HG03135 (cell line): ENCODE data around the gene EGLN3.

Source experiments
- ATAC-seq: cut with Tn5 transposase; IDR thresholded peaks from one replicate; pipeline ENCODE4 v1.9.1; 2021; ENCODE audit warnings: mild to moderate bottlenecking, moderate library complexity; ENCODE audit not compliant: unreplicated experiment

Gene EGLN3

DNA sequence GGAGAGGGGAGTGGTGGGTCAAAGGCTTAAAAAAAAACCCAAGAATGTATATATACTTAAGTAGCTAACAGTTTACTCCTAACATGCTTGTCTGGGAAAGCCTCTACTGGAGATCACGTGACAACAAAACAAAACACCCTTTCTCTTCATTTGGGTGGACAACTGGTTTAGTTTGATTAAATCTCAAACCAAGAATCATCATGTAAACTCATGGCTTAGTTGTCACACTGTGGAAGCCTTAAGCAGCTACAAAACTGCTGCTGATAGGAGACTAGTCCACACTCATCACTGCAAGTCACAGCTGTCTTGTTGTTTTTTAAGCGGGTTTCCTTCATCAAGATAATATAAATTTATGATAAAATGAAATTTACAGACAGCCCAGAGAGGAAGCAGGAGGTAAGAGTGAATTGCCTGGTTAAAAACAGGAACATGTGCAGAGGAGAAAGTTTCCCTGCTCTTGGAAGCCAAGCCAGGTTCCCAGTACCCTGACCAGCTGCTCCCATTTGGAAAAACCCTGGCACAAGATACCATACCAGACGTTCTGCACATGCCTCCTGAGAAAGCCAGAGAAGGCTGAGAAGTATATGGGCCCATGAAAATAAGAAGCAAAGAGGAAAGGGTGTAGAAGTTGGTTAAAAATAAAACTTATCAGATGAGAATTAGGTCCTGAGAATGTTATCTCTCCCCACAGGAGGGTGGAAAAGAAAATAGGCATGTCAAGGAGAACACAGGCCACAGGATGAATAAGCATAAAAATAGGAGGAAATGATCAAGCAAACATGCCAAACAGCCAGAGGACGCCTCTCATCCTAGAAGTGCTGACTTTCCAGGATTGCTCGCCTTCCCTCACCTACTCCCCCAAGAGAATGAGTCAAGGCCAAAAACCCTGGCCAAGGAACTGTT is 34.0 kb downstream of the EGLN3 start:
- ATAC-seq: no peak

GRCh38 chr14:33915682-33916081 is 35.2 kb downstream of the EGLN3 start:
- no peak for ATAC-seq

DNA sequence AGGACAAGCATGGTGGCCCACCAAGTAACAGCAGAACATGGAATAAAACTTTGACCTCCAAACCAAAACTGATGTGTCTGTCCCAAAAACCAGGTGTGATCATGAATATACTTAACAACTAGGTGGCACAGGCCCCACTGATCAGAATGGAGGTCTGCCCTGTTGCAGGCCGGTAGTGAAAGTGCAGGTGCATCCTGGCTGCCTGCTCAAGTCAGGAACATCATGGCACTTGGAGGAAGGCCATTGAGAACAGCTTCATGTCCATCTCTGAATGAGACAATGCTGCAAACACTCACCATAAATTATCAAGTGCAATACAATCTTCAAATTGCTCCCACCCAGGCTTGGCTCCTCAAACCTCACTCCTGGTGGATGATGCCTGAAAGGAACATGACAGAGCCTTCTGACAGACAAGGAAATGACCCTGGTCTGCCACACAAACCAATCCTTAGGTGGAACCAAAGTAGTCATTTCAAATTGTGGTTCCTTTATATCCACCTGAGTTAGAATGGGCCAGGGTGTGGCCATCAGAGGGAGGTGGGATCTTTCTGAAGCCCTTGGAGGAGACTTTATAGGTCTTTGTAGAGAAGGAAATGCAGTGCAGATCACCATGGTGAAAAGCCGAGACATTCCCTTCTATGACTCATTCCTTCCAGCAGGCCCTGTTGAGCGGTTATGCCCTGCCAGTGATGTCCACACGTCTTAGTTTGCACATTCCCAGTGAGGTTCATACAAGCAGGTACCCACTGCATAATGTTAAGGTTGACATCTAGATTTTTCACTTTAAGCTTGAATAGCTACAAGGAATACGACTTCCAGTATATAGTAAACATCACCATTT is 36.0 kb downstream of the EGLN3 start:
- ATAC-seq: no peak

DNA sequence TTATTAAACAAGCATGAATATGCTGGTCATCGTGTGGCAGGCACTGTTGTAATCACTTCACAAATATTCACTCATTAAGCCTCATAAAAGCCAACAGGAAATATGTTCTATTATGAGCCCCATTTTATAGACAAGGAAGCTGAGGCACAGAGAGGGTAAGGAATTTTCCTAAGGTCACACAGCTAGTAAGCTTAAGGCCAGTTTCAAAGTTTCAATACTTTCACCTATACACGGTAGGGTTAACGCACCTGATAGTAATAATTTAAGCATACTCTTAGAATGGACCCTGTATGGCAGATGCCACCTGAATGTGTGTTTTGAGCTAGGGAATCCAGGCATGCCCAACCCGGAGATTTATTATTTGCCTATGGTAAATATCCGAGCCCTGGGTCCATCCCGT is 39.8 kb downstream of the EGLN3 start:
- no peak for ATAC-seq

DNA sequence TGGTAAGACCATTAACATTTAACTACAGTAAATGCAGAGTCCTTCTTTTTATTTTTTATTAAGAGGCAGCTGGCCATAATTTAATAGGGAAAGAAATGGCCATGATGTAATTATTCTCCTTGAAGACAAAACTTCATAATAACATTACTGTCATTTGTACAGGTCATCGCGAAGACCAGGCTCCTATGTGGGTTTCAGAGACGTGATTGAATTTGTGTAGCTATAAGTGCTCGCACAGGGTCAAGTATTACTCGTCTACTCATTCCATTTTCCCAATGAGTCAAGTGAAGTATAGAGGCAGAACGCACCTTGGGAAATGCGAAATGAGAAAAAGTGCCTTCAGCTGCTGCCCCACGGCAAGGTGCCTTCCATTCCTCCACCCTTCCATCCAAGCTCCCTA is 40.4 kb downstream of the EGLN3 start:
- no peak for ATAC-seq

GRCh38 chr14:33909380-33910084 is 41.3 kb downstream of the EGLN3 start:
- no peak for ATAC-seq

DNA sequence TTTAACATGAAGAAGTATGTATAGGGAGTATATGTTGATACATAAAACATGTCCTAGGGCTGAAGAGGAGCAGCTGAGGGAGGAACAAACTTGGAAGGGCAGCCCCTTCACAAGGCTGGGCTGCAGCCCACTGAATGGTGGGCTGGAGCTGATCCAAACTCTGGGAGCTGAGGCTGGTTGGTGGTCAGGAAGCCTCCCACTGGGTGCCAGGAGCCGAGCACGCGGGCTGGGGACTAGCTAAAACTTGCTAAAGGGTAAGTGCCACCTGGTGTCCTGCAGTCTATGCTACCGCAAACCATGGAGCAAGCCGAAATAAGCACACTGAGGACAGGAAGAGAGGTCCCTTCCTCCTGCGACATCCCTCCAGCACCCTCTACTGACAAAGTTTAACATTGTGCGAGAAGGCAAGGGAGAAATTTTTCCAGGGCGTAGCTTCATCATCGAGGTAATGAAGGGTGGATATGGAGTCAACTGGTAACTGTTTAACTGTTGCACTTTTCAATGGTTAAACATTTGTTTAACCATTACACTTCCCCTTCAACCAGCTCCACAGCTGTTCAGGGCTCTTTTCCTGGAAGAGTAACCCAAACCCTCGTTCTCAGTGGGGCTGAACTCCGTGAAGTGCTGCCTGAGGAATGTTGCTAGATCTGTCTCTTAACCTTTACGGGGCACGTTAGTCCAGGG is 42.2 kb downstream of the EGLN3 start:
- ATAC-seq: no peak

GRCh38 chr14:33906968-33907367 is 43.9 kb downstream of the EGLN3 start:
- ATAC-seq: no peak

DNA sequence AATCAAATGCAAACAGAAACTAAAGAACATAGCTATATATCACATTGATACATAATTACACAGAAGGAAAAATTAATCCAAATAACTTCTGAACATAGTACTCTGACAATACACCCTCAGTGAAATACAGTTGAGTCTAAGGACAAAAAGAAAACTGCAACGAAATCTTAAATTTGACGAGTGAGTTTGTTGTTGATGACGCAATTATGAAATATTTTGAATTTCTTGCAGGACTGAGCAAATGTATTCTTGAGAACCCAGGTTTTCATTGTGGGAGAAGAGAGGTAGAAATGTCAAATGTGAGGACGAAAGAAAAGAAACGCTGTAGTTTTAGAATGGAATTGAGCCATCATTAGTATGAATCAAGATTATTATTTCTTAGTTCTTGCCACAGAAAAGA is 46.3 kb downstream of the EGLN3 start:
- no peak for ATAC-seq

DNA sequence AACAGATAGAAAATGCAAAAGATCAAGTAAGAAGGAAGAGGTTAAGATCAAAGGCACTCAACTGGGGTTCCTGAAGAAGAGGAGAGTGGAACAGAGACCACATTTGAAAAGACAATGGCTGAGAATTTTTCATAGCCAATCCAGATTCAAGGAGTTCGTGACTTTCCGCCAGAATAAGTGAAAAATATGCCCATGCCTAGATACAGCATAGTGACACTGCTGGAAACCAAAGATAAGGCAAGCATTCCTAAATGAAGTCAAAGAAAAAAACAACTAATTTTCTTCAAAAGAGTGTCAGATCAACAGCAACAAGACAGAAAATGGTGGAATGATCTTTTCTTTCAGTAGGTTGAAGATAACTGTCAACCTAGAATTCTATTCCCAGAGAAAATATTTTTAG is 47.5 kb downstream of the EGLN3 start:
- no peak for ATAC-seq

DNA sequence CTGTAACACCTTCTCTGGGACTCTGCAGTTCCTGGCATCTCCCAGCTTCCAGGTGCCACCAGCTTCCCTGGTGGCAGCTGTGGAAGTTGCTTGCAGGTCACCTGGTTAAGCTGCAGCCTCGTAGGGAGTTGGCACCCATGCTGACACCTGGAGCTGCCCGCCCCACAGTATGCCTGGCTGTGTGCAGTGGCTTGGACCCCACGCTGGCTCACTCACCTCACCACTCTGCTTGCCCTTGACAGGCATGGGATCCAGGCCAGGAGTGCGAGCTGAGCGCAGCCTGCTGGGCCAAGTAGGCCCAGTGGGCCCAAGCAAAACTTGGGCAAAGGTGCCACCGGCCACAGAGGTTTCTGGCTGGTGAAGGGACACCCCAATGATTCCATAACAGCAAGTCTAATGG is 48.5 kb downstream of the EGLN3 start:
- ATAC-seq: no peak

- ATAC-seq: no peak
These were observed 49.3 kb downstream of the EGLN3 start for GRCh38 chr14:33901426-33902155.

DNA sequence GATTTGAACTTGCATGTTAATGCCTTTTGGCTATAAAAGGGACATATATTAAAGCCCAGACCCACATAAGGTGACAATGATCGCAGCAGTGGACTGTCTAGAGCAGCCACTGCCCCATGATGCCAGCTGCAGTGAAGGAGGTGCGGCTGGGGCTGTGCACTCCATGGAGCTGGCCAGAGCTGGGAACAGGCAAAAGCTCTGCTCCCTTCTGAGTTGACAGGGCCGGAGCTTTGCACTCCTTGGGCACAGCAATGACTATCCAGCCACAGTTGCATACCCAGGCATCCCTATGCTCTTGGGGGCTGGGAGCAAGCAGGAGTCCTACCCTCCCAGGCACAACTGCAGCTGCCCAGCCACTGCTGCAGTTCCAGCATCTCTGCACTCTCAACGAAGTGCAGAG is 50.2 kb downstream of the EGLN3 start:
- ATAC-seq: no peak

GRCh38 chr14:33899723-33900341 is 51.0 kb downstream of the EGLN3 start:
- ATAC-seq: no peak

- ATAC-seq: no peak
These were observed 52.9 kb downstream of the EGLN3 start for GRCh38 chr14:33897878-33898535.

DNA sequence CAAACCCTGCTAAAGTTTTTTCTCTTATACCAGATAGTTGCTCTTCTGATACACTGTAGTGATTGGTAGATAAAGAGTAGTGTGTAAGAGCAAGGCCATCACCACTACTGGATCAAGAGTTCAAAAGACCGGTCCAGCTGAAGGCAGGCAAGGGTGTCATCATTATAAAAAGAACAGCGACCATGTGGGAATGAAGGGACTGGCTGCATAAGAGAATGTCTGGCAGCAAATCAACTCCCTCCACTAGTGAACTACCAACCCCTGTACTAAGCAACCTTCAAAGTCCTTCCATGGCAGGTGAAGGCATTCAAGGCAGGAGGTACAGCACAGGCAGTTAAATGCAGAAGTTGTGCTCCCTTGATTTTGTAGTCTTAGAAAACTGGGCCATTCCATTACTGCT is 53.5 kb downstream of the EGLN3 start:
- no peak for ATAC-seq

GRCh38 chr14:33894339-33894738 is 56.5 kb downstream of the EGLN3 start:
- no peak for ATAC-seq

DNA sequence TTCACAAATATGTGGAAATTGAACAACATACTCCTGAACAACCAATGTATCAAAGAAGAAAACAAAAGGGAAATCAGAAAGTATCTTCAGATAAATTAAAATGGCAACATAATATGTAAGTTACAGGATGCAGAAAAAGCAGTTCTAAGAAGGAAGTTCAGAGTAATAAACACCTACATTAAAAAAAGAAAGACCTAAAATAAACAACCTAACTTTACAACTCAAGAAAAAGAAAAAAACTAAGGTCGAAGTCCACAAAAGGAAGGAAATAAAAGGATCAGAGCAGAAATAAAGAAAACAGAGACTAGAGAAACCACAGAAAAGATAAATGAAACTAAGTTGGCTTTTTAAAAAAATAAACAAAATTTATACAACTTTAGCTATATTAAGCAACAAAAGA is 59.2 kb downstream of the EGLN3 start:
- no peak for ATAC-seq

DNA sequence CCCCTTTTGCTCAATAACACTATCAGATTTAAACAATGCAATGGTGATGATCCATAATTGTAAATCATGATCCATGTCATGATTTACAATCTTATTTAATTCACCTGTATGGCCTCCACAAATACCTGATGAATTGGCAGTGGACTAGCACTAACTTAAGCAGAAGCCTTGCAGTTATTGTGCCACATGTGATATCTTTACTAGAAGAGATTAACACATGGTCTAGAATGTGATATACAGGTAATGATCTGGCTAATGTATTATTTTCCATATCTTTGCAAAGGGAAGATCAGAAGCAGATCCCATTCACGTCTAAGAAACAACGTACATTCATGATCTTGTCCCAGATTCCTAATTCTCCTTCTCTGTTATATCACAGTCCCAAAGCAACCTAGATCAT is 66.0 kb downstream of the EGLN3 start:
- ATAC-seq: no peak
